KMS-11 (cell line): Measurements from ENCODE around the gene GRK3.

Experiments used
- H2AFZ ChIP-seq: fragments of 200-600 bp; sonication (generic); 2 replicates; pipeline ENCODE4 v1.6.1; 2016; ENCODE audit warnings: antibody characterized with exemption, mixed run types, low read depth
- H3K27ac ChIP-seq: fragments of 200-600 bp; sonication (generic); 2 replicates; pipeline ENCODE4 v1.6.1; 2016; ENCODE audit warnings: mild to moderate bottlenecking, mixed run types
- H3K27me3 ChIP-seq: fragments of 200-600 bp; sonication (generic); 2 replicates; pipeline ENCODE4 v1.6.1; 2017; ENCODE audit warnings: mild to moderate bottlenecking, low read depth, mixed run types, moderate library complexity; ENCODE audit not compliant: insufficient read depth
- H3K36me3 ChIP-seq: fragments of 200-600 bp; sonication (generic); 2 replicates; pipeline ENCODE4 v1.6.1; 2017; ENCODE audit warnings: mild to moderate bottlenecking, mixed run types; ENCODE audit not compliant: insufficient read depth
- H3K4me1 ChIP-seq: fragments of 200-600 bp; sonication (generic); 2 replicates; pipeline ENCODE4 v1.6.1; 2016; ENCODE audit warnings: mild to moderate bottlenecking, low read depth, mixed run types; ENCODE audit not compliant: poor library complexity, severe bottlenecking
- H3K4me2 ChIP-seq: fragments of 200-600 bp; sonication (generic); 2 replicates; pipeline ENCODE4 v1.7.0; 2016; ENCODE audit warnings: mild to moderate bottlenecking, mixed run types
- H3K4me3 ChIP-seq: fragments of 200-600 bp; sonication (generic); IDR thresholded peaks from 2 replicates; pipeline ENCODE4 v1.6.1; 2017; ENCODE audit warnings: low read depth, low read length, mixed read lengths; ENCODE audit not compliant: insufficient read depth
- H3K79me2 ChIP-seq: fragments of 200-600 bp; sonication (generic); 2 replicates; pipeline ENCODE4 v1.6.1; 2016; ENCODE audit warnings: low read depth, mixed run types; ENCODE audit not compliant: insufficient read depth
- H3K9ac ChIP-seq: fragments of 200-600 bp; sonication (generic); 2 replicates; pipeline ENCODE4 v1.6.1; 2016; ENCODE audit warnings: mild to moderate bottlenecking, mixed run types
- H4K20me1 ChIP-seq: fragments of 200-600 bp; sonication (generic); 2 replicates; pipeline ENCODE4 v1.6.1; 2016; ENCODE audit warnings: mild to moderate bottlenecking, mixed run types; ENCODE audit not compliant: insufficient read depth
- TF ChIP-seq, protein P1 (sequence below): fragments of 200-600 bp; sonication (generic); conservative IDR thresholded peaks from 2 replicates; pipeline ENCODE4 v1.6.1; 2017; ENCODE audit warnings: low read depth, mild to moderate bottlenecking, antibody characterized with exemption, low read length, moderate library complexity, mixed read lengths

GRK3 gene

DNA sequence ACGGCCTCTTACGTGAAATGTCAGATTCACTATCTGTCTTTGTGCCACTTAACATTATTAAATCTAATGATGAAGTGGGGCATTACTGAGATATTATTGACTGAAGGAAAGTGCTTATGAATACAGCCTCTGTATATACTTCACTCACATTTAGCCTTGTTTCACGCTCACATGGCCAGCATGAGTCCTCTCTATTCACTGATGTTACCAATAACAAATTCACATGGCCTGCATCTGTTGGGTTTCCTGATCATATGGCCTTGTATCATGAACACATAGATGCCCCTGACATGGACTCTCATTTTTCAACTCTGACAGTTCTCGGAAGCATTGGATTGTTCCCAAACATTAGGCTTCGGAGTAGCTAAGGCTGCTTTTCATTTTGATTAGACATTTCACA, 109.2 kb downstream of the GRK3 start:
- H3K27ac ChIP-seq, result no peak overlapping the region
- no peak overlapping the region for H2AFZ ChIP-seq
- H3K27me3 ChIP-seq, result no peaks in the 10 kb centered on the region
- no peaks in the 10 kb centered on the region for H3K36me3 ChIP-seq
- H3K4me3 ChIP-seq, result no peak overlapping the region
- no peaks in the 10 kb centered on the region for H3K4me1 ChIP-seq
- TF ChIP-seq, protein P1, sequence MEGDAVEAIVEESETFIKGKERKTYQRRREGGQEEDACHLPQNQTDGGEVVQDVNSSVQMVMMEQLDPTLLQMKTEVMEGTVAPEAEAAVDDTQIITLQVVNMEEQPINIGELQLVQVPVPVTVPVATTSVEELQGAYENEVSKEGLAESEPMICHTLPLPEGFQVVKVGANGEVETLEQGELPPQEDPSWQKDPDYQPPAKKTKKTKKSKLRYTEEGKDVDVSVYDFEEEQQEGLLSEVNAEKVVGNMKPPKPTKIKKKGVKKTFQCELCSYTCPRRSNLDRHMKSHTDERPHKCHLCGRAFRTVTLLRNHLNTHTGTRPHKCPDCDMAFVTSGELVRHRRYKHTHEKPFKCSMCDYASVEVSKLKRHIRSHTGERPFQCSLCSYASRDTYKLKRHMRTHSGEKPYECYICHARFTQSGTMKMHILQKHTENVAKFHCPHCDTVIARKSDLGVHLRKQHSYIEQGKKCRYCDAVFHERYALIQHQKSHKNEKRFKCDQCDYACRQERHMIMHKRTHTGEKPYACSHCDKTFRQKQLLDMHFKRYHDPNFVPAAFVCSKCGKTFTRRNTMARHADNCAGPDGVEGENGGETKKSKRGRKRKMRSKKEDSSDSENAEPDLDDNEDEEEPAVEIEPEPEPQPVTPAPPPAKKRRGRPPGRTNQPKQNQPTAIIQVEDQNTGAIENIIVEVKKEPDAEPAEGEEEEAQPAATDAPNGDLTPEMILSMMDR, result no peak
- H3K79me2 ChIP-seq, result no peaks in the 10 kb centered on the region
- no peak overlapping the region for H3K9ac ChIP-seq
- no peaks in the 10 kb centered on the region for H4K20me1 ChIP-seq
- no peak overlapping the region for H3K4me2 ChIP-seq

DNA sequence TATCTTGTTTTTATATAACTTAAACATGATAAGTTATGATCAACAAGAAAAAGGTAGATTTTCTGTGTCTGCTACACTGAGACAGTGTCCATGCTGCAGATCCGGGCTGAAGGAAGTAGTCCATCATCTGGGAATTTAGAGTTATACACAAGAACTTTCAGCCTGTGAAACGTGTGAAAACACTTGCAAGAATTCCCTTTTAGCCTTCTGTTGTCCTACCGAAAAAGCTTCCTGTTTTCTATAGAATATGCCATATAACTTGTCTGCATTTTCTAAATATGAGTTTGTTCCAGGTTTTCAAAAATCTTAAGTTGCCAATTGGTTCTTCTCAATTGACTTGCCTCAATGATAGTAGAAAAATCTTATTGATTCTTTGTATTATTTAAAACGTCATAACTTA, 113.2 kb downstream of the GRK3 start:
- TF ChIP-seq, protein P1, result no peak
- no peaks in the 10 kb centered on the region for H3K27me3 ChIP-seq
- no peak overlapping the region for H3K4me3 ChIP-seq
- H4K20me1 ChIP-seq, result no peaks in the 10 kb centered on the region
- no peak overlapping the region for H3K27ac ChIP-seq
- H3K79me2 ChIP-seq, result no peaks in the 10 kb centered on the region
- no peaks in the 10 kb centered on the region for H3K4me1 ChIP-seq
- H2AFZ ChIP-seq, result no peak overlapping the region
- H3K9ac ChIP-seq, result no peak overlapping the region
- H3K4me2 ChIP-seq, result no peak overlapping the region
- H3K36me3 ChIP-seq, result no peaks in the 10 kb centered on the region

DNA sequence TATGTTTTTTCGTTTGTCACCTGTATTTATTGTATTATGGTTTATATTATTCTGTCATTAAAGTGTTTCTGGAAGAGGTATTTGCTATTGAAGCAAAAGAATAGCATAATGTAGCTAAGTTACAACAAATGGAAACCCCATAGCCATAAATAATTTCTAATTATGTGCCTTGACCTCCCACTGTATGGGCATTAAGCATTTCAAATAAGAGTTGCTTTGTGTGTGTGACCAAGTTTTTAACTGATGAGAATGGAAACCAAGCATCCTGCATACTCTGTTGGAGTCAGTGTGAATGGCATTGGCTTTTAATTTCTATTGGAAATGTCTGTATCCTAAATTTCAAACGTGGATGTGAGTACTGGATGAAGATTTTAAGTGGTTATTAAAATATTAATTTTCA, 115.6 kb downstream of the GRK3 start:
- Histone ChIP-seq H3K27me3 (no peaks in the 10 kb centered on the region), H2AFZ (no peak overlapping the region), H3K4me3 (no peak overlapping the region), H3K4me2 (no peak overlapping the region), H3K9ac (no peak overlapping the region), H3K27ac (no peak overlapping the region), H3K36me3 (no peaks in the 10 kb centered on the region), H3K4me1 (no peaks in the 10 kb centered on the region), H4K20me1 (no peaks in the 10 kb centered on the region), H3K79me2 (no peaks in the 10 kb centered on the region)
- TF ChIP-seq, protein P1, result no peak

DNA sequence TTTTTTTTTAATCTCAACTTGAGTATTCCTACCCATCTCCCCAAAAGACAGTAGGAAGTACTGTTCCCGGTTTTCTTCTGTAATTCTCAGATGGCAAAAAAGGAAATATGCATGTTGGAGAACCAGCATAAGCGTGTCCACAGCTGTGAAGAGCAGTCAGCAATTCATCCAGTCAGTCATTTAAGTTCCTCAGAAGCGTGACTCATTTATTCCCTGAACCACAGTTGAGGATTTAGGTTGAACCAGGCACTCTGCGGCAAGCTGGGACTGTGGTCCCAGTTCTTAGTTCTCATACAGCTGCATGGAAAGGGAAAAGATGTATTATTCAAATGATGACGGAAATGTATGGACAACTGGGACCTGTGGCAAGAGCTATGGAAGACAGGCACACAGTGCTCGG, 116.5 kb downstream of the GRK3 start:
- Histone ChIP-seq H3K27ac (no peak overlapping the region), H2AFZ (no peak overlapping the region)

More for the DNA sequence above, 116.5 kb downstream of the GRK3 start:
- Histone ChIP-seq H3K36me3 (no peaks in the 10 kb centered on the region), H3K79me2 (no peaks in the 10 kb centered on the region), H3K9ac (no peak overlapping the region), H3K4me3 (no peak overlapping the region), H4K20me1 (no peaks in the 10 kb centered on the region), H3K4me1 (no peaks in the 10 kb centered on the region), H3K27me3 (no peaks in the 10 kb centered on the region), H3K4me2 (no peak overlapping the region)
- TF ChIP-seq, protein P1, result no peak
